WTC11 (cell line): Measurements from ENCODE around the gene GPR137B. TPM values are rescaled to one million over a fixed set of nuclear protein-coding genes. Genes with fewer than 3 reads are reported as not detected.

Experiments
- ATAC-seq: fragments of 200-7000 bp; cut with Tn5 transposase; 2 replicates; pipeline ENCODE4 v1.10.0; 2021; ENCODE audit warnings: mild to moderate bottlenecking, moderate library complexity
- CTCF ChIA-PET: fragments of 300-600 bp; sonication (Branson Sonifier 250); formaldehyde crosslinking; loops from one replicate; lab custom pipeline; 2021; ENCODE audit warnings: antibody characterized with exemption; lab: Charles Lee
- POLR2A ChIA-PET: fragments of 350-600 bp; sonication (Branson Sonifier 250); formaldehyde crosslinking; loops from one replicate; lab custom pipeline; 2021; ENCODE audit warnings: antibody characterized with exemption; lab: Charles Lee
- DNase-seq: peaks from one replicate; pipeline ENCODE4 v3.0.0; 2021; ENCODE audit warnings: low spot score
- H3K27ac Mint-ChIP-seq: 2 replicates; pipeline ENCODE4 v1.8.0; 2021; ENCODE audit warnings: mixed read lengths
- H3K27me3 Mint-ChIP-seq: 2 replicates; pipeline ENCODE4 v1.8.0; 2021; ENCODE audit warnings: low read depth, mild to moderate bottlenecking, moderate library complexity, mixed read lengths
- H3K36me3 Mint-ChIP-seq: 2 replicates; pipeline ENCODE4 v1.8.0; 2021; ENCODE audit warnings: mixed read lengths
- H3K4me1 Mint-ChIP-seq: 2 replicates; pipeline ENCODE4 v1.8.0; 2022; ENCODE audit warnings: mixed read lengths
- H3K4me3 Mint-ChIP-seq: 2 replicates; pipeline ENCODE4 v1.8.0; 2021; ENCODE audit warnings: mild to moderate bottlenecking, moderate library complexity, mixed read lengths
- H3K9me3 Mint-ChIP-seq: 2 replicates; pipeline ENCODE4 v1.8.0; 2021; ENCODE audit warnings: mixed read lengths
- FOXP1 ChIP-seq: sonication (generic); formaldehyde crosslinking; IDR thresholded peaks from 2 replicates; pipeline ENCODE4 v1.8.0; 2022; ENCODE audit warnings: missing genetic modification reagents, mild to moderate bottlenecking, moderate library complexity, borderline replicate concordance
- MXD4 ChIP-seq: fragments of 250-450 bp; sonication (Bioruptor Pico); IDR thresholded peaks from 2 replicates; pipeline ENCODE4 v1.8.0; 2021; ENCODE audit warnings: mild to moderate bottlenecking, moderate library complexity, borderline replicate concordance
- NR3C1 ChIP-seq: sonication (generic); formaldehyde crosslinking; conservative IDR thresholded peaks from 2 replicates; pipeline ENCODE4 v1.8.1; 2023; ENCODE audit warnings: low read depth, mild to moderate bottlenecking, missing genetic modification reagents
- TCF7 ChIP-seq: sonication (generic); formaldehyde crosslinking; IDR thresholded peaks from 2 replicates; pipeline ENCODE4 v1.8.0; 2022; ENCODE audit warnings: mild to moderate bottlenecking, low read depth, missing genetic modification reagents, moderate library complexity
- TEAD1 ChIP-seq: sonication (generic); formaldehyde crosslinking; IDR thresholded peaks from 2 replicates; pipeline ENCODE4 v1.8.0; 2022; ENCODE audit warnings: mild to moderate bottlenecking, missing genetic modification reagents
- ZNF423 ChIP-seq: fragments of 250-450 bp; sonication (Bioruptor Pico); IDR thresholded peaks from 2 replicates; pipeline ENCODE4 v2.1.2; 2022; ENCODE audit warnings: mild to moderate bottlenecking, moderate library complexity
- total RNA-seq: library from RNA; stranded (reverse); gene quantifications from 3 replicates; pipeline ENCODE4 v1.2.3, GENCODE V29; 2021
- TF ChIP-seq, protein P1 (sequence below): sonication (generic); formaldehyde crosslinking; IDR thresholded peaks from 2 replicates; pipeline ENCODE4 v1.8.1; 2023; ENCODE audit warnings: mild to moderate bottlenecking, moderate library complexity, missing genetic modification reagents
- TF ChIP-seq, protein P2 (sequence below): sonication (generic); formaldehyde crosslinking; IDR thresholded peaks from 2 replicates; pipeline ENCODE4 v1.8.0; 2022; ENCODE audit warnings: mild to moderate bottlenecking, missing genetic modification reagents
- TF ChIP-seq, protein P3 (sequence below): fragments of 250-450 bp; sonication (Bioruptor Pico); IDR thresholded peaks from 2 replicates; pipeline ENCODE4 v1.9.0; 2021; ENCODE audit warnings: mild to moderate bottlenecking, borderline replicate concordance
- TF ChIP-seq, protein P4 (sequence below): sonication (generic); formaldehyde crosslinking; IDR thresholded peaks from 2 replicates; pipeline ENCODE4 v1.8.0; 2022; ENCODE audit warnings: mild to moderate bottlenecking, missing genetic modification reagents
- TF ChIP-seq, protein P5 (sequence below): sonication (generic); formaldehyde crosslinking; IDR thresholded peaks from 2 replicates; pipeline ENCODE4 v1.8.1; 2022; ENCODE audit warnings: low read depth, missing genetic modification reagents, borderline replicate concordance

The GPR137B gene
- total RNA-seq, 1 experiment from 2014 or later: 6.3 TPM

DNA sequence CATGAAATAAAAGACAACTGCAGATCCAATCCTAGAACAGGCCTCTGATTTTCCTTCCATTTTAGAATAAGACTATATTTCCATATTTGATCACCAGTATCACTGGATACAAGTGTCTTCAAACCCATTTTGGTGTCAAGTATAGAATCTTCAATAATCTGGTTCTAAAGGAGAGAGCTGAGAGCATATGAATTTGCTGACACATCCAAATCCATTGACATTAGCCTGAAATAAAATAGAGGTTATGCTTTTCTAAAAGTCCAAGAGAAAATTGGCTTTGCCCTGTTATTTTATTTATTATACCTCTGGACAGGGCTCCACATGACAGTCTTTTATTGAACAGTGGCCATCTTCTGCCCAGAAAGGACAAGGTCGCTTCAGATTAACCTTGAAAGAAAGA is 110.8 kb downstream of the GPR137B start (continued):
- TF ChIP-seq, protein P1, sequence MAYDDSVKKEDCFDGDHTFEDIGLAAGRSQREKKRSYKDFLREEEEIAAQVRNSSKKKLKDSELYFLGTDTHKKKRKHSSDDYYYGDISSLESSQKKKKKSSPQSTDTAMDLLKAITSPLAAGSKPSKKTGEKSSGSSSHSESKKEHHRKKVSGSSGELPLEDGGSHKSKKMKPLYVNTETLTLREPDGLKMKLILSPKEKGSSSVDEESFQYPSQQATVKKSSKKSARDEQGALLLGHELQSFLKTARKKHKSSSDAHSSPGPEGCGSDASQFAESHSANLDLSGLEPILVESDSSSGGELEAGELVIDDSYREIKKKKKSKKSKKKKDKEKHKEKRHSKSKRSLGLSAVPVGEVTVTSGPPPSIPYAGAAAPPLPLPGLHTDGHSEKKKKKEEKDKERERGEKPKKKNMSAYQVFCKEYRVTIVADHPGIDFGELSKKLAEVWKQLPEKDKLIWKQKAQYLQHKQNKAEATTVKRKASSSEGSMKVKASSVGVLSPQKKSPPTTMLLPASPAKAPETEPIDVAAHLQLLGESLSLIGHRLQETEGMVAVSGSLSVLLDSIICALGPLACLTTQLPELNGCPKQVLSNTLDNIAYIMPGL (CRISPR knock-in tag): no peak
- no peak for TF ChIP-seq TCF7
- TF ChIP-seq, all 79 proteins: peak for 0

DNA sequence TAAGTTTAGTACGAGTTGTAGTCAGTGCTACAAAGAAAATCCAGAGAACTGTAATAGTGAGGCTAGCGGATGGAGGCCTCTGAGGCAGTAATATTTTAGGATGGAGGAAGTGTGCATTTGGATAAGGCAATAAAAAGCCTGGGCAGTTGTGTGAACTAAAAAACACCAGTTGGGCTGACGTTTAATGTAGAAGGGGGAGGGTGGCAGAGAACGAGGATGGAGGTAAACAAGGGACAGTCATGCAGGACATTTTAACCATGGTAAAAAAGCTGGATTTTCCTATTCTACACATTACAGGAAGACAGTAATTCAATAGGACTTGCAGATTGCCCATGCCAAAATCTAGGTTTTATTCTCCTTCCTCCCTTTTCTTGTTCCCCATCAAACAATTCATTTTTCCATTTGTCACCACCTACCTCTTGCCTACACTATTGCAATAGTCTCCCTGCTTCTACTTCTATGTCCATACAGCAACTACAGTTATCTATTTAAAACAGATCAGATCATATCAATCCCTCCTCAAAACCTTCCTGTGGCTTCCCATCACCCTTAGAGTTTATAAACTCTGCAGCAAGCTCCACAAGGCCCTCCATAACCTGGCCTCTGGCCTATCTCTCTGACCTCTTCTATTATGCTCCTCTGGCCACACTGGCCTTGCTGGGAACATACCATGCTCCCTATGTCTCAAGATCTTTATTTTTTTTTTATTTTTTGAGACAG is 111.7 kb downstream of the GPR137B start:
- Mint-ChIP-seq H3K4me1 (no peaks in the 10 kb centered on the region), H3K27ac (no peak overlapping the region), H3K9me3 (peaks cover 14% of the 10 kb centered on the region), H3K36me3 (peaks cover 13% of the 10 kb centered on the region), H3K27me3 (peaks cover 4% of the 10 kb centered on the region; the same call in 1 of the 2 replicates), H3K4me3 (no peak overlapping the region)
- DNase-seq (no peak), ATAC-seq (no peak)
- TF ChIP-seq, protein P2, sequence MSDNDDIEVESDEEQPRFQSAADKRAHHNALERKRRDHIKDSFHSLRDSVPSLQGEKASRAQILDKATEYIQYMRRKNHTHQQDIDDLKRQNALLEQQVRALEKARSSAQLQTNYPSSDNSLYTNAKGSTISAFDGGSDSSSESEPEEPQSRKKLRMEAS (CRISPR knock-in tag): no peak
- TF ChIP-seq TEAD1 (CRISPR knock-in tag) (no peak), MXD4 (CRISPR knock-in tag) (no peak), NR3C1 (no peak), TCF7 (no peak), FOXP1 (CRISPR knock-in tag) (no peak), ZNF423 (CRISPR knock-in tag) (no peak)
- TF ChIP-seq, protein P3, sequence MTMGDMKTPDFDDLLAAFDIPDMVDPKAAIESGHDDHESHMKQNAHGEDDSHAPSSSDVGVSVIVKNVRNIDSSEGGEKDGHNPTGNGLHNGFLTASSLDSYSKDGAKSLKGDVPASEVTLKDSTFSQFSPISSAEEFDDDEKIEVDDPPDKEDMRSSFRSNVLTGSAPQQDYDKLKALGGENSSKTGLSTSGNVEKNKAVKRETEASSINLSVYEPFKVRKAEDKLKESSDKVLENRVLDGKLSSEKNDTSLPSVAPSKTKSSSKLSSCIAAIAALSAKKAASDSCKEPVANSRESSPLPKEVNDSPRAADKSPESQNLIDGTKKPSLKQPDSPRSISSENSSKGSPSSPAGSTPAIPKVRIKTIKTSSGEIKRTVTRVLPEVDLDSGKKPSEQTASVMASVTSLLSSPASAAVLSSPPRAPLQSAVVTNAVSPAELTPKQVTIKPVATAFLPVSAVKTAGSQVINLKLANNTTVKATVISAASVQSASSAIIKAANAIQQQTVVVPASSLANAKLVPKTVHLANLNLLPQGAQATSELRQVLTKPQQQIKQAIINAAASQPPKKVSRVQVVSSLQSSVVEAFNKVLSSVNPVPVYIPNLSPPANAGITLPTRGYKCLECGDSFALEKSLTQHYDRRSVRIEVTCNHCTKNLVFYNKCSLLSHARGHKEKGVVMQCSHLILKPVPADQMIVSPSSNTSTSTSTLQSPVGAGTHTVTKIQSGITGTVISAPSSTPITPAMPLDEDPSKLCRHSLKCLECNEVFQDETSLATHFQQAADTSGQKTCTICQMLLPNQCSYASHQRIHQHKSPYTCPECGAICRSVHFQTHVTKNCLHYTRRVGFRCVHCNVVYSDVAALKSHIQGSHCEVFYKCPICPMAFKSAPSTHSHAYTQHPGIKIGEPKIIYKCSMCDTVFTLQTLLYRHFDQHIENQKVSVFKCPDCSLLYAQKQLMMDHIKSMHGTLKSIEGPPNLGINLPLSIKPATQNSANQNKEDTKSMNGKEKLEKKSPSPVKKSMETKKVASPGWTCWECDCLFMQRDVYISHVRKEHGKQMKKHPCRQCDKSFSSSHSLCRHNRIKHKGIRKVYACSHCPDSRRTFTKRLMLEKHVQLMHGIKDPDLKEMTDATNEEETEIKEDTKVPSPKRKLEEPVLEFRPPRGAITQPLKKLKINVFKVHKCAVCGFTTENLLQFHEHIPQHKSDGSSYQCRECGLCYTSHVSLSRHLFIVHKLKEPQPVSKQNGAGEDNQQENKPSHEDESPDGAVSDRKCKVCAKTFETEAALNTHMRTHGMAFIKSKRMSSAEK: no peak
- TF ChIP-seq, protein P4, sequence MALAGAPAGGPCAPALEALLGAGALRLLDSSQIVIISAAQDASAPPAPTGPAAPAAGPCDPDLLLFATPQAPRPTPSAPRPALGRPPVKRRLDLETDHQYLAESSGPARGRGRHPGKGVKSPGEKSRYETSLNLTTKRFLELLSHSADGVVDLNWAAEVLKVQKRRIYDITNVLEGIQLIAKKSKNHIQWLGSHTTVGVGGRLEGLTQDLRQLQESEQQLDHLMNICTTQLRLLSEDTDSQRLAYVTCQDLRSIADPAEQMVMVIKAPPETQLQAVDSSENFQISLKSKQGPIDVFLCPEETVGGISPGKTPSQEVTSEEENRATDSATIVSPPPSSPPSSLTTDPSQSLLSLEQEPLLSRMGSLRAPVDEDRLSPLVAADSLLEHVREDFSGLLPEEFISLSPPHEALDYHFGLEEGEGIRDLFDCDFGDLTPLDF: no peak
- CTCF ChIA-PET: no interaction called here
- POLR2A ChIA-PET: no interaction called here

DNA sequence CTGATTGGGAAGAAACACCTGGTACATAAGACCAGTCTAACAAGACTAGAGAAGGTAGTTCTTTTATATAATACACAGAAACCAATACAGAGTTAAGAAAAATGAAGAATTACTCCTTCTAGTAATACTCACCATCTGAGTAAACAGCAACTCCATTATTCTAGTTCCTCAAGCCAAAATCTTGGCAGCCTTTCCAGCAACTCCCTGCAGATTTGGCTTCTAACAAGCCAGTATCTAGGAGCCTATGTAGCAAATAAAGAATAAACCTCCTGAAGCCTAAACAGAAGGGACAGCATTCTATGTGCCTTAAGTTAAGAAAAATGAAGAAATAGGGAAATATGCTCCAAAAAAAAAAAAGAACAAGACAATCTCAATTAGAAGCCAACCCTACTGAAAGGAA is 114.9 kb downstream of the GPR137B start:
- TF ChIP-seq, protein P5, sequence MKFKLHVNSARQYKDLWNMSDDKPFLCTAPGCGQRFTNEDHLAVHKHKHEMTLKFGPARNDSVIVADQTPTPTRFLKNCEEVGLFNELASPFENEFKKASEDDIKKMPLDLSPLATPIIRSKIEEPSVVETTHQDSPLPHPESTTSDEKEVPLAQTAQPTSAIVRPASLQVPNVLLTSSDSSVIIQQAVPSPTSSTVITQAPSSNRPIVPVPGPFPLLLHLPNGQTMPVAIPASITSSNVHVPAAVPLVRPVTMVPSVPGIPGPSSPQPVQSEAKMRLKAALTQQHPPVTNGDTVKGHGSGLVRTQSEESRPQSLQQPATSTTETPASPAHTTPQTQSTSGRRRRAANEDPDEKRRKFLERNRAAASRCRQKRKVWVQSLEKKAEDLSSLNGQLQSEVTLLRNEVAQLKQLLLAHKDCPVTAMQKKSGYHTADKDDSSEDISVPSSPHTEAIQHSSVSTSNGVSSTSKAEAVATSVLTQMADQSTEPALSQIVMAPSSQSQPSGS (CRISPR knock-in tag): no peak
- ChIA-PET CTCF (no interaction called here), POLR2A (no interaction called here)
- ATAC-seq (no peak), DNase-seq (no peak)
- peaks cover 25% of the 10 kb centered on the region for H3K36me3 Mint-ChIP-seq
- no peaks in the 10 kb centered on the region for H3K4me1 Mint-ChIP-seq
- no peak overlapping the region for H3K27ac Mint-ChIP-seq
- peaks cover 4% of the 10 kb centered on the region; the same call in 1 of the 2 replicates for H3K27me3 Mint-ChIP-seq
- H3K9me3 Mint-ChIP-seq: peaks cover 37% of the 10 kb centered on the region
- no peak overlapping the region for H3K4me3 Mint-ChIP-seq
